HG03460 (cell line): ENCODE results near the gene CTLA4.

Experiments
- ATAC-seq: cut with Tn5 transposase; IDR thresholded peaks from one replicate; pipeline ENCODE4 v1.9.1; 2021; ENCODE audit not compliant: unreplicated experiment

The CTLA4 gene

GRCh38 chr2:203889944-203890343 lies 22.4 kb downstream of the CTLA4 start:
- no peak for ATAC-seq

- ATAC-seq: no peak
Observed at GRCh38 chr2:203890733-203891132, 23.2 kb downstream of the CTLA4 start.

- ATAC-seq: no peak
Observed at GRCh38 chr2:203891474-203891873, 23.9 kb downstream of the CTLA4 start.

GRCh38 chr2:203892207-203892606 lies 24.6 kb downstream of the CTLA4 start:
- no peak for ATAC-seq

GRCh38 chr2:203893401-203893800 lies 25.8 kb downstream of the CTLA4 start:
- no peak for ATAC-seq

- ATAC-seq: no peak
Observed at GRCh38 chr2:203893840-203894239, 26.3 kb downstream of the CTLA4 start.

- ATAC-seq: no peak
Observed at GRCh38 chr2:203894262-203894661, 26.7 kb downstream of the CTLA4 start.

- ATAC-seq: no peak
Observed at GRCh38 chr2:203897544-203897943, 30.0 kb downstream of the CTLA4 start.

- no peak for ATAC-seq
Observed at GRCh38 chr2:203898657-203899056, 31.1 kb downstream of the CTLA4 start.

GRCh38 chr2:203900253-203900652 lies 32.7 kb downstream of the CTLA4 start:
- no peak for ATAC-seq

GRCh38 chr2:203904022-203904421 lies 36.5 kb downstream of the CTLA4 start:
- ATAC-seq: no peak

- no peak for ATAC-seq
Observed at GRCh38 chr2:203905656-203906055, 38.1 kb downstream of the CTLA4 start.

- ATAC-seq: no peak
Observed at GRCh38 chr2:203908066-203908796, 40.7 kb downstream of the CTLA4 start.

- ATAC-seq: no peak
Observed at GRCh38 chr2:203908797-203909185, 41.2 kb downstream of the CTLA4 start.

GRCh38 chr2:203909261-203909967 lies 41.8 kb downstream of the CTLA4 start:
- no peak for ATAC-seq

GRCh38 chr2:203909974-203910373 lies 42.4 kb downstream of the CTLA4 start:
- ATAC-seq: no peak

GRCh38 chr2:203913947-203914346 lies 46.4 kb downstream of the CTLA4 start:
- ATAC-seq: no peak

GRCh38 chr2:203914546-203915182 lies 47.1 kb downstream of the CTLA4 start:
- no peak for ATAC-seq

GRCh38 chr2:203915256-203915655 lies 47.7 kb downstream of the CTLA4 start:
- no peak for ATAC-seq

- no peak for ATAC-seq
Observed at GRCh38 chr2:203916756-203917155, 49.2 kb downstream of the CTLA4 start.

GRCh38 chr2:203918264-203918663 lies 50.7 kb downstream of the CTLA4 start:
- no peak for ATAC-seq

- ATAC-seq: no peak
Observed at GRCh38 chr2:203918839-203919238, 51.3 kb downstream of the CTLA4 start.
